GM12878 (cell line): ENCODE measurements around the gene CFAP53. TPM values are rescaled to one million over a fixed set of nuclear protein-coding genes. Genes with fewer than 3 reads are reported as not detected.
A peak's percentile ranks its signal among the peaks of the same experiment; 100 is the strongest.

Source experiments
- ATAC-seq: fragments of 200-7000 bp; cut with Tn5 transposase; 3 replicates; pipeline ENCODE4 v1.9.1; 2020; ENCODE audit warnings: mild to moderate bottlenecking, moderate library complexity
- BruUV-seq: library from RNA; stranded (reverse); fragments of 400-500 nt; replicated peaks from 2 replicates; lab custom pipeline; 2021; lab: Mats Ljungman, UMichigan
- CTCF ChIA-PET: fragments of 300-600 bp; sonication (Branson Sonifier 250); formaldehyde crosslinking; extraction: SDS; loops from one replicate; lab custom pipeline; 2021; ENCODE audit warnings: inconsistent platforms; lab: Yijun Ruan, JAX
- POLR2A ChIA-PET: fragments of 350-600 bp; formaldehyde crosslinking; extraction: SDS; loops from one replicate; lab custom pipeline; 2021; ENCODE audit warnings: inconsistent platforms; lab: Charles Lee
- RAD21 ChIA-PET: fragments of 300-600 bp; sonication (Branson Sonifier 250); formaldehyde crosslinking; loops from one replicate; lab custom pipeline; 2023; ENCODE audit warnings: antibody characterized with exemption; ENCODE audit not compliant: unreplicated experiment; lab: Charles Lee
- SMC1A ChIA-PET: fragments of 300-600 bp; sonication (Branson Sonifier 250); formaldehyde crosslinking; loops from one replicate; lab custom pipeline; 2023; ENCODE audit not compliant: unreplicated experiment, uncharacterized antibody; lab: Charles Lee
- DNase-seq: peaks from one replicate; pipeline ENCODE4 v3.0.0-alpha.2; 2011; ENCODE audit warnings: low read depth, low spot score
- FAIRE-seq: peaks from 3 replicates; lab custom pipeline; 2011; peaks lifted over from hg19 to GRCh38; lab: Jason Lieb, UNC
- H2AFZ ChIP-seq: 2 replicates; pipeline ENCODE4 v1.6.0; 2011; ENCODE audit warnings: low read depth, low read length, control low read depth; ENCODE audit not compliant: control insufficient read depth
- H3K27ac ChIP-seq: 2 replicates; pipeline ENCODE4 v1.5.1; 2011; ENCODE audit warnings: control low read depth; ENCODE audit not compliant: control insufficient read depth, insufficient read depth
- H3K27me3 ChIP-seq, 2 experiments: replicated peaks in 1 of 2; 2 replicates each; pipeline versions ENCODE4 v1.6.0 to v1.6.1; 2011; ENCODE audit warnings: low read length in 1 of 2; ENCODE audit not compliant: control insufficient read depth in 2 of 2, insufficient read depth in 2 of 2
- H3K36me3 ChIP-seq, 2 experiments: 2 replicates each; pipeline ENCODE4 v1.5.1; 2011; ENCODE audit warnings: low read length in 1 of 2; ENCODE audit not compliant: control insufficient read depth in 2 of 2, insufficient read depth in 2 of 2
- H3K4me1 ChIP-seq: 2 replicates; pipeline ENCODE4 v1.6.1; 2011; ENCODE audit warnings: mild to moderate bottlenecking, low read length, moderate library complexity, mixed read lengths; ENCODE audit not compliant: control insufficient read depth, insufficient read depth
- H3K4me2 ChIP-seq: 2 replicates; pipeline ENCODE4 v1.6.0; 2011; ENCODE audit warnings: control low read depth; ENCODE audit not compliant: control insufficient read depth, insufficient read depth
- H3K4me3 ChIP-seq: fragments of 200-600 bp; sonication (generic); 2 replicates; pipeline ENCODE4 v1.5.1; 2016
- H3K79me2 ChIP-seq: 2 replicates; pipeline ENCODE4 v1.6.0; 2011; ENCODE audit warnings: low read length; ENCODE audit not compliant: control insufficient read depth, insufficient read depth
- H3K9ac ChIP-seq: 2 replicates; pipeline ENCODE4 v1.8.0; 2011; ENCODE audit warnings: low read length, control low read depth, mixed read lengths; ENCODE audit not compliant: control insufficient read depth, insufficient read depth
- H3K9me3 ChIP-seq: replicated peaks from 3 replicates; pipeline ENCODE4 v1.5.1; 2011; ENCODE audit warnings: mild to moderate bottlenecking, low read length; ENCODE audit not compliant: control insufficient read depth, insufficient read depth
- H4K20me1 ChIP-seq: 2 replicates; pipeline ENCODE4 v1.6.0; 2011; ENCODE audit not compliant: control insufficient read depth, insufficient read depth
- BRCA1 ChIP-seq: IDR thresholded peaks from 2 replicates; pipeline ENCODE4 v1.6.1; 2011; ENCODE audit warnings: low read depth, low read length, improper control_type of control experiment
- MEF2A ChIP-seq: IDR thresholded peaks from 2 replicates; pipeline ENCODE4 v1.6.1; 2011; ENCODE audit warnings: low read depth, mild to moderate bottlenecking, low read length, moderate library complexity; ENCODE audit not compliant: insufficient read depth
- NBN ChIP-seq: fragments of 450-650 bp; IDR thresholded peaks from 2 replicates; pipeline ENCODE4 v1.6.1; 2016
- NR2C2 ChIP-seq: IDR thresholded peaks from 2 replicates; pipeline ENCODE4 v1.6.1; 2011; ENCODE audit warnings: borderline replicate concordance, low read depth; ENCODE audit not compliant: control insufficient read depth, insufficient read length
- SMAD1 ChIP-seq: fragments of 450-650 bp; IDR thresholded peaks from 2 replicates; pipeline ENCODE4 v1.6.1; 2018; ENCODE audit warnings: mild to moderate bottlenecking, low read depth; ENCODE audit not compliant: partially characterized antibody
- SMAD5 ChIP-seq: IDR thresholded peaks from 2 replicates; pipeline ENCODE4 v1.6.1; 2016; ENCODE audit warnings: antibody characterized with exemption, low read depth
- STAT1 ChIP-seq: fragments of 450-650 bp; conservative IDR thresholded peaks from 2 replicates; pipeline ENCODE4 v1.6.1; 2014; ENCODE audit warnings: antibody characterized with exemption, mild to moderate bottlenecking
- ZBED1 ChIP-seq: IDR thresholded peaks from 2 replicates; pipeline ENCODE4 v1.6.1; 2016; ENCODE audit warnings: borderline replicate concordance
- WGBS: methylation state at CpG from one replicate; pipeline ENCODE4 v1.1.6; 2016; ENCODE audit warnings: low lambda C conversion rate; ENCODE audit not compliant: insufficient replicate concordance, insufficient coverage; ENCODE audit errors: missing lambda C conversion rate; 5-methylcytosine and 5-hydroxymethylcytosine counted together
- in situ Hi-C: fragments of 300-500 bp; cut with MboI; formaldehyde crosslinking; loops from 9 replicates; pipeline ENCODE4 v1.14.3; 2018; ENCODE audit warnings: mixed read lengths
- intact Hi-C: fragments of 100-400 bp; cut with micrococcal nuclease; formaldehyde crosslinking; loops from one replicate; pipeline ENCODE4 v1.14.2; 2022; ENCODE audit not compliant: unreplicated experiment
- polyA plus RNA-seq, 11 experiments: library from polyadenylated mRNA; depleted of rRNA in 4 of 11; unstranded in 6 of 11; stranded (reverse) in 5 of 11; fragments of >200 nt; fragmentation: Nextera tagmentation in 4 of 11; fragmentation: Illumina TruSeq in 1 of 11; extraction: Ambion mirVana in 4 of 11; extraction: Trizol in 1 of 11; gene quantifications; 1 replicate in 1 of 11; 2 replicates in 10 of 11; pipeline versions ENCODE4 v1.2.1 to v1.2.3, GENCODE V29; 2011 to 2016; ENCODE audit warnings: inconsistent platforms in 2 of 11, missing spikeins in 2 of 11, low read depth in 1 of 11
- total RNA-seq, 4 experiments: library from RNA; depleted of rRNA in 3 of 4; stranded (reverse); fragments of >200 nt in 3 of 4; fragmentation: Illumina TruSeq in 1 of 4; extraction: Trizol in 1 of 4; gene quantifications; 2 replicates each; pipeline versions ENCODE4 v1.2.1 to v1.2.3, GENCODE V29; 2013 to 2021
- TF ChIP-seq, protein P1 (sequence below): IDR thresholded peaks from 2 replicates; pipeline ENCODE4 v1.6.1; 2012; ENCODE audit warnings: low read depth, low read length, improper control_type of control experiment

The CFAP53 gene
- total and polyA plus RNA-seq, 10 of the 15 experiments (the other 5 are each of a cell fraction or from before 2014, with no cell fraction given) = 0.05 to 0.31 (median 0.12) TPM; not detected in 1

- TF ChIP-seq, protein P1, sequence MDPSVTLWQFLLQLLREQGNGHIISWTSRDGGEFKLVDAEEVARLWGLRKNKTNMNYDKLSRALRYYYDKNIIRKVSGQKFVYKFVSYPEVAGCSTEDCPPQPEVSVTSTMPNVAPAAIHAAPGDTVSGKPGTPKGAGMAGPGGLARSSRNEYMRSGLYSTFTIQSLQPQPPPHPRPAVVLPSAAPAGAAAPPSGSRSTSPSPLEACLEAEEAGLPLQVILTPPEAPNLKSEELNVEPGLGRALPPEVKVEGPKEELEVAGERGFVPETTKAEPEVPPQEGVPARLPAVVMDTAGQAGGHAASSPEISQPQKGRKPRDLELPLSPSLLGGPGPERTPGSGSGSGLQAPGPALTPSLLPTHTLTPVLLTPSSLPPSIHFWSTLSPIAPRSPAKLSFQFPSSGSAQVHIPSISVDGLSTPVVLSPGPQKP = no peak
- no peak for TF ChIP-seq NR2C2
- TF ChIP-seq STAT1 = no peak
- no peak for TF ChIP-seq MEF2A
Measured at GRCh38 chr18:50301074-50301473, 34.8 kb upstream of the CFAP53 start (continued).

GRCh38 chr18:50299626-50300388 lies 33.5 kb upstream of the CFAP53 start:
- no peaks in the 10 kb centered on the region for H3K79me2 ChIP-seq

More at GRCh38 chr18:50299626-50300388, 33.5 kb upstream of the CFAP53 start:
- POLR2A ChIA-PET = interaction anchor here (1.0 to 1.4 kb wide), 3 partner anchors 11 to 20 kb away, joined by 3 to 4 read pairs (median 3); no protein-coding TSS in a partner anchor
- 56% methylated on average over 7 of the region's 7 CpGs for WGBS
- BruUV-seq = no TSS peak
- RAD21 ChIA-PET = no interaction called here
- no peaks in the 10 kb centered on the region for H4K20me1 ChIP-seq
- TF ChIP-seq BRCA1 (no peak), ZBED1 (no peak), SMAD5 (no peak), SMAD1 (no peak), NBN (no peak)
- in situ Hi-C loops = loop anchor here (25.0 kb wide), 2 partner anchors 1363 to 1488 kb away; no protein-coding TSS in a partner anchor
- no peak overlapping the region for H3K27ac ChIP-seq
- DNase-seq (no peak), ATAC-seq (no peak), FAIRE-seq (no peak)
- peaks cover 5% of the 10 kb centered on the region; the same call in 2 of the 3 replicates for H3K9me3 ChIP-seq
- no peaks in the 10 kb centered on the region; a peak in 1 of 4 replicates for H3K27me3 ChIP-seq
- H2AFZ ChIP-seq = peak overlapping the region; percentile 12; the same call in 1 of the 2 replicates
- intact Hi-C loops = no loop called here
- H3K36me3 ChIP-seq = no peaks in the 10 kb centered on the region
- no peak overlapping the region for H3K4me3 ChIP-seq
- H3K4me1 ChIP-seq = peaks cover 7% of the 10 kb centered on the region
- no peak overlapping the region for H3K4me2 ChIP-seq
- H3K9ac ChIP-seq = no peak overlapping the region
- SMC1A ChIA-PET = interaction anchor here (0.7 to 1.9 kb wide), 5 partner anchors 11 to 57 kb away, joined by 3 to 4 read pairs (median 4); no protein-coding TSS in a partner anchor
- CTCF ChIA-PET = interaction anchor here (0.6 kb wide), 1 partner anchor 15 kb away, joined by 3 read pairs; no protein-coding TSS in a partner anchor
